Mesothelial cell of epicardium (in vitro differentiated cells): Measurements from ENCODE around the gene TFIP11. TPM values are rescaled to one million over a fixed set of nuclear protein-coding genes. Genes with fewer than 3 reads are reported as not detected.
A peak's percentile ranks its signal among the peaks of the same experiment; 100 is the strongest.

Experiments
- DNase-seq, 2 experiments: peaks; one replicate each; pipeline ENCODE4 v3.0.0; 2021; ENCODE audit warnings: low spot score in 2 of 2; ENCODE audit not compliant: unreplicated experiment in 2 of 2
- H3K27ac Mint-ChIP-seq: 2 replicates; pipeline ENCODE4 v1.8.0; 2021; ENCODE audit warnings: mixed read lengths
- H3K27me3 Mint-ChIP-seq: 2 replicates; pipeline ENCODE4 v1.8.0; 2021; ENCODE audit warnings: low read depth, mixed read lengths
- H3K36me3 Mint-ChIP-seq: 2 replicates; pipeline ENCODE4 v1.8.0; 2021; ENCODE audit warnings: mixed read lengths
- H3K4me1 Mint-ChIP-seq: 2 replicates; pipeline ENCODE4 v1.8.0; 2021; ENCODE audit warnings: mixed read lengths
- H3K4me3 Mint-ChIP-seq: 2 replicates; pipeline ENCODE4 v1.8.0; 2021; ENCODE audit warnings: mild to moderate bottlenecking, moderate library complexity, mixed read lengths
- H3K9me3 Mint-ChIP-seq: 2 replicates; pipeline ENCODE4 v1.8.0; 2021; ENCODE audit warnings: mixed read lengths
- CTCF ChIP-seq: fragments of 200-600 bp; sonication (generic); IDR thresholded peaks from one replicate; pipeline ENCODE4 v1.5.0; 2021; ENCODE audit warnings: antibody characterized with exemption; ENCODE audit not compliant: unreplicated experiment
- total RNA-seq: library from RNA; stranded (reverse); gene quantifications from 3 replicates; pipeline ENCODE4 v1.2.1, GENCODE V29; 2021

TFIP11 gene
- total RNA-seq, 1 donor from 2014 or later = 37.9 TPM

GRCh38 chr22:26482161-26482560 is 30.1 kb downstream of the TFIP11 start:
- Mint-ChIP-seq H3K4me3 (peak overlapping the region; percentile 83), H3K36me3 (peaks cover 8% of the 10 kb centered on the region), H3K27ac (peak overlapping the region; percentile 99), H3K9me3 (no peaks in the 10 kb centered on the region), H3K27me3 (no peaks in the 10 kb centered on the region), H3K4me1 (peaks cover 64% of the 10 kb centered on the region)
- DNase-seq = no peak
- TF ChIP-seq CTCF = no peak

GRCh38 chr22:26481694-26482093 is 30.6 kb downstream of the TFIP11 start:
- DNase-seq = no peak
- Mint-ChIP-seq H3K4me1 (peaks cover 64% of the 10 kb centered on the region), H3K9me3 (no peaks in the 10 kb centered on the region), H3K36me3 (peaks cover 10% of the 10 kb centered on the region), H3K4me3 (peak overlapping the region; percentile 83), H3K27me3 (no peaks in the 10 kb centered on the region), H3K27ac (no peak overlapping the region)
- TF ChIP-seq CTCF = no peak

GRCh38 chr22:26481112-26481693 is 31.1 kb downstream of the TFIP11 start:
- Mint-ChIP-seq H3K27me3 (no peaks in the 10 kb centered on the region), H3K9me3 (no peaks in the 10 kb centered on the region), H3K27ac (no peak overlapping the region), H3K4me1 (peaks cover 64% of the 10 kb centered on the region), H3K36me3 (peaks cover 13% of the 10 kb centered on the region), H3K4me3 (no peak overlapping the region)
- TF ChIP-seq CTCF = no peak
- DNase-seq = no peak

GRCh38 chr22:26480611-26480932 is 31.7 kb downstream of the TFIP11 start:
- DNase-seq = no peak
- Mint-ChIP-seq H3K36me3 (peaks cover 13% of the 10 kb centered on the region), H3K9me3 (no peaks in the 10 kb centered on the region), H3K27ac (no peak overlapping the region), H3K4me1 (peaks cover 62% of the 10 kb centered on the region), H3K4me3 (no peak overlapping the region), H3K27me3 (no peaks in the 10 kb centered on the region)
- no peak for TF ChIP-seq CTCF

GRCh38 chr22:26479792-26480610 is 32.3 kb downstream of the TFIP11 start:
- TF ChIP-seq CTCF = no peak
- H3K36me3 Mint-ChIP-seq = peaks cover 14% of the 10 kb centered on the region
- H3K27ac Mint-ChIP-seq = peak overlapping the region; percentile 44
- peaks cover 57% of the 10 kb centered on the region for H3K4me1 Mint-ChIP-seq
- DNase-seq = no peak
- H3K9me3 Mint-ChIP-seq = no peaks in the 10 kb centered on the region
- H3K4me3 Mint-ChIP-seq = peak overlapping the region; percentile 25
- H3K27me3 Mint-ChIP-seq = no peaks in the 10 kb centered on the region
